CD4-positive, alpha-beta memory T cell (primary cell): ENCODE measurements around the gene KRTAP10-5. TPM values are rescaled to one million over a fixed set of nuclear protein-coding genes. Genes with fewer than 3 reads are reported as not detected.
"Not testable (repeated sequence)": the region's sequence is repeated elsewhere in the genome, so short reads cannot be mapped to it uniquely, and the experiment has no call there.

Source experiments
- CTCF ChIA-PET: fragments of 350-600 bp; sonication (Branson Sonifier 250); formaldehyde crosslinking; loops from one replicate; lab custom pipeline; 2021; ENCODE audit warnings: inconsistent platforms; ENCODE audit not compliant: partially characterized antibody; lab: Charles Lee
- POLR2A ChIA-PET: fragments of 350-600 bp; sonication (Branson Sonifier 250); formaldehyde crosslinking; loops from one replicate; lab custom pipeline; 2021; ENCODE audit not compliant: partially characterized antibody; lab: Charles Lee
- DNase-seq, 5 donors: peaks; one replicate each; pipeline versions ENCODE4 v3.0.0 to v3.0.0-alpha.2; 2020 to 2022; ENCODE audit warnings: mixed read lengths in 1 of 5
- H3K27ac ChIP-seq: one replicate; pipeline ENCODE4 v1.7.0; 2013; ENCODE audit warnings: low read depth, low read length
- H3K27me3 ChIP-seq: 2 replicates; pipeline ENCODE4 v1.7.0; 2013; ENCODE audit warnings: mild to moderate bottlenecking, low read length, moderate library complexity; ENCODE audit not compliant: insufficient read depth
- H3K36me3 ChIP-seq: 2 replicates; pipeline ENCODE4 v1.7.0; 2013; ENCODE audit warnings: mild to moderate bottlenecking, low read length, moderate library complexity; ENCODE audit not compliant: insufficient read depth
- H3K4me1 ChIP-seq: 2 replicates; pipeline ENCODE4 v1.7.0; 2013; ENCODE audit warnings: mild to moderate bottlenecking, low read length, moderate library complexity; ENCODE audit not compliant: insufficient read depth
- H3K4me3 ChIP-seq, 2 donors: one replicate each; pipeline ENCODE4 v1.7.0; 2013; ENCODE audit warnings: low read length in 2 of 2, mild to moderate bottlenecking in 1 of 2
- H3K9me3 ChIP-seq, 2 donors: one replicate each; pipeline ENCODE4 v1.7.0; 2013; ENCODE audit warnings: low read length in 2 of 2, control low read depth in 1 of 2; ENCODE audit not compliant: control insufficient read depth in 1 of 2
- H3K27ac Mint-ChIP-seq, 7 donors: one replicate each; pipeline ENCODE4 v1.8.0; 2020 to 2021; ENCODE audit warnings: mixed read lengths in 7 of 7, mild to moderate bottlenecking in 6 of 7, inconsistent platforms in 3 of 7, moderate library complexity in 3 of 7
- H3K27me3 Mint-ChIP-seq, 2 donors: one replicate each; pipeline ENCODE4 v1.8.0; 2020 to 2021; ENCODE audit warnings: mixed read lengths in 2 of 2
- H3K36me3 Mint-ChIP-seq, 2 donors: one replicate each; pipeline ENCODE4 v1.8.0; 2020 to 2021; ENCODE audit warnings: mixed read lengths in 2 of 2, inconsistent platforms in 1 of 2, mild to moderate bottlenecking in 1 of 2
- H3K4me1 Mint-ChIP-seq, 4 donors: one replicate each; pipeline ENCODE4 v1.8.0; 2020 to 2021; ENCODE audit warnings: mixed read lengths in 4 of 4, mild to moderate bottlenecking in 1 of 4
- H3K4me3 Mint-ChIP-seq, 8 donors: one replicate each; pipeline ENCODE4 v1.8.0; 2020 to 2021; ENCODE audit warnings: mixed read lengths in 8 of 8, mild to moderate bottlenecking in 7 of 8, moderate library complexity in 6 of 8, inconsistent platforms in 3 of 8
- H3K9me3 Mint-ChIP-seq, 8 donors: one replicate each; pipeline ENCODE4 v1.8.0; 2020 to 2021; ENCODE audit warnings: mixed read lengths in 8 of 8, mild to moderate bottlenecking in 5 of 8, inconsistent platforms in 3 of 8, moderate library complexity in 1 of 8
- intact Hi-C: fragments of 100-400 bp; cut with micrococcal nuclease; formaldehyde crosslinking; loops from one replicate; pipeline ENCODE4 v1.15.1; 2023
- polyA plus RNA-seq, 2 donors: library from polyadenylated mRNA; unstranded; fragments of 300-500 nt; fragmentation: Illumina TruSeq; gene quantifications; one replicate each; pipeline ENCODE4 v1.2.3, GENCODE V29; 2021
- total RNA-seq, 2 experiments: library from RNA; stranded (reverse); gene quantifications; one replicate each; pipeline ENCODE4 v1.2.3, GENCODE V29; 2021

Gene KRTAP10-5, protein sequence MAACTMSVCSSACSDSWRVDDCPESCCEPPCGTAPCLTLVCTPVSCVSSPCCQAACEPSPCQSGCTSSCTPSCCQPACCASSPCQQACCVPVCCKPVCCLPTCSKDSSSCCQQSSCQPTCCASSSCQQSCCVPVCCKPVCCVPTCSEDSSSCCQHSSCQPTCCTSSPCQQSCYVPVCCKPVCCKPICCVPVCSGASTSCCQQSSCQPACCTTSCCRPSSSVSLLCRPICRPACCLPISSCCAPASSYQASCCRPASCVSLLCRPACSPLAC
- total RNA-seq (not detected), polyA plus RNA-seq (not detected)

DNA sequence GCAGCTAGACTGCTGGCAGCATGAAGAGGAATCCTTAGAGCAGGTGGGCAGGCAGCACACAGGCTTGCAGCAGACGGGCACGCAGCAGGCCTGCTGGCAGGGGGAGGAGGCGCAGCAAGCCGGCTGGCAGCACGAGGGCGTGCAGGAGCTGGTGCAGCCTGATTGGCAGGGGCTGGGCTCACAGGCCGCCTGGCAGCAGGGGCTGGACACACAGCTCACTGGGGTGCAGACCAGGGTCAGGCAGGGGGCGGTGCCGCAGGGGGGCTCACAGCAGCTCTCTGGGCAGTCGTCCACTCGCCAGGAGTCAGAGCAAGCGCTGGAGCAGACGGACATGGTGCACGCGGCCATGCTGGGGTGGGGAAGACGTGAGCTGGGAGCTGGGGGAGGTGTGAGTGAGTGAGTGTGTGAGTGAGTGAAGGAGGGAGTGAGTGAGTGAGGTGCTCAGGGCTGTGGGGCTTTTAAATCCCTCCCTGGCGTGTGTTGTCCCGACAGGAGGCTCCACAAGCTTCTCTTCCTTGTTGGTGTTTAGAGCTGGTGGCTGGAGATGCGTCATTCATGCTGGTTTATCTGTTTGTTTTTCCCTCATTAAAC, at the start of gene KRTAP10-5:
KRTAP10-5 (minus strand) TSS at position 374 of the 591 bp plus-strand sequence; CDS start at position 348, 26 bp downstream.
- peaks cover 0 to 43% (median 38%) of the 10 kb centered on the region in 8 donors for H3K9me3 Mint-ChIP-seq
- POLR2A ChIA-PET, CTCF ChIA-PET, H3K27me3 Mint-ChIP-seq, H3K9me3 ChIP-seq, H3K36me3 ChIP-seq, H3K36me3 Mint-ChIP-seq, H3K27ac ChIP-seq, DNase-seq, H3K4me1 ChIP-seq, H3K27me3 ChIP-seq, intact Hi-C loops, H3K4me3 ChIP-seq: not testable (repeated sequence)
- peaks cover 13 to 21% (median 17%) of the 10 kb centered on the region in 4 donors for H3K4me1 Mint-ChIP-seq
- H3K27ac Mint-ChIP-seq: peak within 1 kb of the TSS in 3 of 7 donors; percentile 22 to 68 (median 35)
- H3K4me3 Mint-ChIP-seq: peak within 1 kb of the TSS in 1 of 8 donors; percentile 54

DNA sequence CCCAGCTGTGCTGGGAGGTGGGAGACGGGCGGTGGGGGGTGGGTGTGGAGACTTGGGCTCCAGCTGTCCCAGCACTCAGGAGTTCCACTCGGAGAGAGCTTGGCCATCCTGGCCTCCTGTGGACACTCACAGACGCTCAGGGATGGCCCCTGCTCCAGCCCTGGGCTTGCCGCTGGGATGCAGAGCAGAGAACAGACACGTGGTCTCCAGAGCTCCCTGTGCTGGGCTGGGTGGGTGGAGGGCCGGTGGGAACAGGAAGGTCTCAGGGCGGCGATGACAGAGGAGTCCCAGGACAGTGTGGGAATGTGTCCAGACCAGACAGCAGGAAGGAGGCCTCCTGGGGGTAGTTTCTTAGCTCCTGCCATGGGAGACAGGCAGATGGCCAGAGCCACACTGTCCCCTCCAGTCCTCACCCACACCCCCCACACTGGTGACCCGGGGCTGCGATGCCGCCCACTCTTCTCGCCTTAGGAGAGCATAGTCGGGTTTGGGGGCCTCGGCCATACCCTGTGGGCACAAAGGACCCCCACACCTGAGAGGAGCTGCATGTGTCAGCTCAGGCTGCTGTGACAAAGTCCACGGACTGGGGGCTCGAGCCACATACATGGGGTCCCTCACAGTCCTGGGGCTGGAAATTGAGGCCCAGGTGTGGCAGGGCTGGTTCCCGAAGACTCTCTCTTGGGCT, 48.4 kb upstream of the KRTAP10-5 start:
- no peak for DNase-seq
- H3K4me3 Mint-ChIP-seq: no peak overlapping the region
- H3K4me1 Mint-ChIP-seq: peaks cover 10 to 31% (median 22%) of the 10 kb centered on the region in 4 donors
- H3K4me1 ChIP-seq: peaks cover 26% of the 10 kb centered on the region
- peaks cover 0 to 54% (median 39%) of the 10 kb centered on the region in 8 donors for H3K9me3 Mint-ChIP-seq
- peaks cover 12 to 35% of the 10 kb centered on the region in 2 donors for H3K36me3 Mint-ChIP-seq
- no peaks in the 10 kb centered on the region for H3K27me3 ChIP-seq
- no peak overlapping the region for H3K27ac ChIP-seq
- POLR2A ChIA-PET: interaction anchor here (0.9 to 3.8 kb wide), 3 partner anchors 10 to 30 kb away, joined by 3 to 16 read pairs (median 3); partner anchors contain the start of gene KRTAP12-3
- no peaks in the 10 kb centered on the region for H3K27me3 Mint-ChIP-seq
- CTCF ChIA-PET: interaction anchor here (1.6 to 2.9 kb wide), 2 partner anchors 10 to 114 kb away, joined by 4 to 9 read pairs; no protein-coding TSS in a partner anchor
- H3K9me3 ChIP-seq: peaks cover 0 to 4% of the 10 kb centered on the region in 2 donors
- intact Hi-C loops: no loop called here
- H3K27ac Mint-ChIP-seq: peak overlapping the region in 3 of 7 donors; percentile 39 to 79 (median 60)
- no peak overlapping the region for H3K4me3 ChIP-seq
- no peaks in the 10 kb centered on the region for H3K36me3 ChIP-seq

GRCh38 chr21:44627831-44628233, 47.4 kb upstream of the KRTAP10-5 start:
- POLR2A ChIA-PET: interaction anchor here (1.1 kb wide), 1 partner anchor 30 kb away, joined by 4 read pairs; the partner anchor contains the start of gene KRTAP12-3

GRCh38 chr21:44627181-44627822, 46.9 kb upstream of the KRTAP10-5 start:
- H3K27me3 ChIP-seq, H3K36me3 ChIP-seq, H3K27ac ChIP-seq, H3K27me3 Mint-ChIP-seq, DNase-seq, H3K4me3 ChIP-seq, intact Hi-C loops, H3K9me3 ChIP-seq: not testable (repeated sequence)
- peaks cover 10 to 34% (median 25%) of the 10 kb centered on the region in 4 donors for H3K4me1 Mint-ChIP-seq
- peaks cover 26% of the 10 kb centered on the region for H3K4me1 ChIP-seq
- H3K36me3 Mint-ChIP-seq: peaks cover 17 to 47% of the 10 kb centered on the region in 2 donors
- ChIA-PET POLR2A (interaction anchor here (1.1 to 1.7 kb wide), 2 partner anchors 26 to 30 kb away, joined by 4 read pairs; partner anchors contain the start of gene KRTAP12-3), CTCF (interaction anchor here (1.6 kb wide), 1 partner anchor 115 kb away, joined by 4 read pairs; no protein-coding TSS in a partner anchor)
- H3K4me3 Mint-ChIP-seq: peak overlapping the region in 1 of 8 donors; percentile 39
- H3K9me3 Mint-ChIP-seq: peaks cover 0 to 53% (median 47%) of the 10 kb centered on the region in 8 donors
- H3K27ac Mint-ChIP-seq: peak overlapping the region in 1 of 7 donors; percentile 80

More at GRCh38 chr21:44627831-44628233, 47.4 kb upstream of the KRTAP10-5 start:
- CTCF ChIA-PET: interaction anchor here (1.6 kb wide), 1 partner anchor 115 kb away, joined by 4 read pairs; no protein-coding TSS in a partner anchor
- H3K4me3 Mint-ChIP-seq, H3K27me3 Mint-ChIP-seq, H3K36me3 ChIP-seq, DNase-seq, H3K27me3 ChIP-seq, H3K9me3 ChIP-seq, H3K27ac ChIP-seq, H3K4me3 ChIP-seq, intact Hi-C loops: not testable (repeated sequence)
- H3K9me3 Mint-ChIP-seq: peaks cover 0 to 54% (median 43%) of the 10 kb centered on the region in 8 donors
- peak overlapping the region in 1 of 7 donors; percentile 27 for H3K27ac Mint-ChIP-seq
- H3K4me1 ChIP-seq: peaks cover 26% of the 10 kb centered on the region
- H3K4me1 Mint-ChIP-seq: peaks cover 10 to 34% (median 25%) of the 10 kb centered on the region in 4 donors
- peaks cover 17 to 42% of the 10 kb centered on the region in 2 donors for H3K36me3 Mint-ChIP-seq

DNA sequence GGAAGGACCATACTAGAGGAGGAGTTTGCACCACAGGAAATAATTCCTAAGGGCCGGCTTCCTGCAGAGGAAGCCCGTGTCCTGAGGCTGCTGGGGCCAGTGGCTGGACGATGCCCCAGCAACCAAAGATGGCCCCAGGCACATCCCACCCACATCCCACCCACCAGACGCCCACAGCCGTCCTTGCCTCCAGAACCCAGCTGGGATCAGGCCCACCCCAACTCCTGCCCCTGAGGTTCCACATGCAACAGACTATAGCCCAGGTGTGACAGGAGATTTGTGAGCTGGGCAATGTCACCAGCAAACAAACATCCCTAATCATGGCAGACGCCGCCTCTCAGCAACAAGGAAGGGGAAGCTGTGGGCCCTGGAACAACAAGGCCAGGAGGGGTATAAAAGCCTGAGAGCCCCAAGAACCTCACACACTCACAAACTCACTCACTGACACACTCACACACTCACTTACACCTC, 46.3 kb upstream of the KRTAP10-5 start, which contains the start of gene KRTAP10-9:
KRTAP10-9 (plus strand) TSS at position 421 of the 471 bp plus-strand sequence. CDS start 79 bp downstream, outside the sequence.
- DNase-seq: no peak

GRCh38 chr21:44626262-44626661, 45.9 kb upstream of the KRTAP10-5 start:
- Mint-ChIP-seq H3K27me3 (no peaks in the 10 kb centered on the region), H3K4me1 (peaks cover 10 to 34% (median 26%) of the 10 kb centered on the region in 4 donors), H3K9me3 (peaks cover 2 to 43% (median 39%) of the 10 kb centered on the region in 8 donors), H3K36me3 (peaks cover 16 to 40% of the 10 kb centered on the region in 2 donors), H3K27ac (no peak overlapping the region), H3K4me3 (peak overlapping the region in 1 of 8 donors; percentile 29)
- Histone ChIP-seq H3K9me3 (peaks cover 0 to 4% of the 10 kb centered on the region in 2 donors), H3K4me3 (no peak overlapping the region), H3K27me3 (no peaks in the 10 kb centered on the region), H3K27ac (no peak overlapping the region), H3K4me1 (peaks cover 26% of the 10 kb centered on the region), H3K36me3 (no peaks in the 10 kb centered on the region)
- no peak for DNase-seq
- POLR2A ChIA-PET: interaction anchor here (1.2 to 1.7 kb wide), 2 partner anchors 27 to 32 kb away, joined by 4 read pairs; partner anchors contain the start of gene KRTAP12-3
- intact Hi-C loops: no loop called here
- CTCF ChIA-PET: interaction anchor here (1.3 kb wide), 1 partner anchor 116 kb away, joined by 3 read pairs; no protein-coding TSS in a partner anchor

More for the DNA sequence above, 46.3 kb upstream of the KRTAP10-5 start, which contains the start of gene KRTAP10-9:
- Mint-ChIP-seq H3K9me3 (peaks cover 1 to 47% (median 42%) of the 10 kb centered on the region in 8 donors), H3K36me3 (peaks cover 17 to 44% of the 10 kb centered on the region in 2 donors), H3K27me3 (no peaks in the 10 kb centered on the region), H3K4me1 (peaks cover 10 to 34% (median 26%) of the 10 kb centered on the region in 4 donors), H3K27ac (peak within 1 kb of the TSS in 2 of 7 donors; percentile 27 to 80), H3K4me3 (peak within 1 kb of the TSS in 1 of 8 donors; percentile 39)
- no peaks in the 10 kb centered on the region for H3K36me3 ChIP-seq
- H3K9me3 ChIP-seq: peaks cover 0 to 4% of the 10 kb centered on the region in 2 donors
- no peaks in the 10 kb centered on the region for H3K27me3 ChIP-seq
- CTCF ChIA-PET: interaction anchor here (1.3 kb wide), 1 partner anchor 116 kb away, joined by 3 read pairs; no protein-coding TSS in a partner anchor
- POLR2A ChIA-PET: interaction anchor here (1.7 kb wide), 1 partner anchor 27 kb away, joined by 4 read pairs; no protein-coding TSS in a partner anchor
- no peak within 1 kb of the TSS for H3K27ac ChIP-seq
- intact Hi-C loops: no loop called here
- H3K4me1 ChIP-seq: peaks cover 26% of the 10 kb centered on the region
- H3K4me3 ChIP-seq: no peak within 1 kb of the TSS
